H1 (cell line): ENCODE results near the gene CP.

ENCODE experiments used
- CBX8 ChIP-seq: fragments of 300-800, 300-1000 bp; sonication (generic); IDR thresholded peaks from 2 replicates; pipeline ENCODE4 v1.7.1; 2016; ENCODE audit warnings: low read depth, low read length, borderline replicate concordance
- CTCF ChIP-seq, 3 experiments: IDR thresholded peaks; 1 replicate in 2 of 3; 2 replicates in 1 of 3; pipeline versions ENCODE4 v1.5.1 to v1.6.1; 2011; ENCODE audit warnings: low read length in 3 of 3, mild to moderate bottlenecking in 3 of 3, inconsistent platforms in 2 of 3, low read depth in 1 of 3, moderate library complexity in 1 of 3; ENCODE audit not compliant: insufficient read depth in 1 of 3; ENCODE audit errors: control extremely low read depth in 1 of 3
- NRF1 ChIP-seq: IDR thresholded peaks from 2 replicates; pipeline ENCODE4 v1.6.1; 2011; ENCODE audit warnings: mild to moderate bottlenecking, low read depth, low read length, improper control_type of control experiment
- PHF8 ChIP-seq: fragments of 200-600 bp; sonication (generic); conservative IDR thresholded peaks from 2 replicates; pipeline ENCODE4 v1.7.1; 2012; ENCODE audit warnings: low read depth, mild to moderate bottlenecking, inconsistent platforms, low read length, moderate library complexity
- POLR2A ChIP-seq, 2 experiments: IDR thresholded peaks; 1 replicate in 1 of 2; 2 replicates in 1 of 2; pipeline ENCODE4 v1.6.1; 2011; ENCODE audit warnings: low read depth in 2 of 2, low read length in 2 of 2, mild to moderate bottlenecking in 2 of 2; ENCODE audit errors: control extremely low read depth in 1 of 2
- POU5F1 ChIP-seq: IDR thresholded peaks from 2 replicates; pipeline ENCODE4 v1.6.1; 2011; ENCODE audit warnings: low read depth, mild to moderate bottlenecking, low read length, moderate library complexity
- RXRA ChIP-seq: IDR thresholded peaks from 2 replicates; pipeline ENCODE4 v1.6.1; 2011; ENCODE audit warnings: low read depth, mild to moderate bottlenecking, low read length, moderate library complexity; ENCODE audit not compliant: insufficient read depth
- SIN3A ChIP-seq, 2 experiments: IDR thresholded peaks in 1 of 2; conservative IDR thresholded peaks in 1 of 2; 2 replicates each; pipeline ENCODE4 v1.6.1; 2011 to 2012; ENCODE audit warnings: low read length in 2 of 2, improper control_type of control experiment in 1 of 2, low read depth in 1 of 2, mild to moderate bottlenecking in 1 of 2
- TEAD4 ChIP-seq: IDR thresholded peaks from 2 replicates; pipeline ENCODE4 v1.6.1; 2012; ENCODE audit warnings: low read depth, low read length, inconsistent platforms, mixed read lengths
- ZNF274 ChIP-seq: IDR thresholded peaks from 2 replicates; pipeline ENCODE4 v1.7.0; 2012; ENCODE audit warnings: low read length, borderline replicate concordance; ENCODE audit errors: extremely low read depth

- TF ChIP-seq NRF1 (no peak), POLR2A (IDR thresholded peaks at IDR 0.05; ENCODE audit: control extremely low read depth in 1 of 2, low read depth in 2 of 2, low read length in 2 of 2) (no peak), PHF8 (no peak), POU5F1 (no peak), CBX8 (no peak), SIN3A (conservative IDR thresholded peaks at IDR 0.05 in 1 of 2, IDR thresholded peaks at IDR 0.05 in 1 of 2; ENCODE audit: low read depth in 1 of 2, low read length in 2 of 2) (no peak), RXRA (no peak), TEAD4 (no peak), ZNF274 (no peak), CTCF (IDR thresholded peaks at IDR 0.05; ENCODE audit: control extremely low read depth in 1 of 3, insufficient read depth in 1 of 3, low read depth in 1 of 3, low read length in 3 of 3) (no peak)
Observed at GRCh38 chr3:149179220-149179619, 42.4 kb downstream of the CP start.
